Measurements from ENCODE around the gene FUT2.

- no peak for TF ChIP-seq EZH2phosphoT487 (IDR thresholded peaks at IDR 0.05; ENCODE audit: borderline replicate concordance)
- TF ChIP-seq POLR2A (IDR thresholded peaks at IDR 0.05; ENCODE audit: borderline replicate concordance, extremely low read depth, insufficient read depth, insufficient read length): no peak
- no peak for TF ChIP-seq CTCF (IDR thresholded peaks at IDR 0.05 in 2 of 3, conservative IDR thresholded peaks at IDR 0.05 in 1 of 3; ENCODE audit: borderline replicate concordance in 1 of 3, insufficient read depth in 1 of 3, low read depth in 2 of 3, low read length in 2 of 3)
- no peak for TF ChIP-seq ZNF274 (IDR thresholded peaks at IDR 0.05; ENCODE audit: low read depth, low read length)
- no peak for TF ChIP-seq TCF7L2 (IDR thresholded peaks at IDR 0.05; ENCODE audit: borderline replicate concordance, extremely low read depth, insufficient read depth, insufficient read length)
- no peak for TF ChIP-seq REST (IDR thresholded peaks at IDR 0.05; ENCODE audit: low read depth)
- TF ChIP-seq POLR2AphosphoS5 (IDR thresholded peaks at IDR 0.05; ENCODE audit: low read depth, low read length): no peak
- no peak for TF ChIP-seq EZH2 (IDR thresholded peaks at IDR 0.05)
- TF ChIP-seq FOSL1 (IDR thresholded peaks at IDR 0.05; ENCODE audit: low read depth): no peak
Measured at GRCh38 chr19:48686088-48686487, 9.7 kb upstream of the FUT2 start.

All from HCT116 (cell line).